HG03097 (cell line): ENCODE data around the gene RPA3.
A peak's percentile ranks its signal among the peaks of the same experiment; 100 is the strongest.
"Not testable (repeated sequence)": the region's sequence is repeated elsewhere in the genome, so short reads cannot be mapped to it uniquely, and the experiment has no call there.

ENCODE experiments used
- ATAC-seq: cut with Tn5 transposase; IDR thresholded peaks from one replicate; pipeline ENCODE4 v1.9.1; 2021; ENCODE audit not compliant: unreplicated experiment, low FRiP score

The RPA3 gene

GRCh38 chr7:7662527-7662926, 55.9 kb downstream of the RPA3 start:
- no peak for ATAC-seq

- ATAC-seq = not testable (repeated sequence)
These were observed 61.9 kb downstream of the RPA3 start for GRCh38 chr7:7656459-7656858.

GRCh38 chr7:7654964-7655715, 63.3 kb downstream of the RPA3 start:
- ATAC-seq = no peak

GRCh38 chr7:7653593-7654187, 64.7 kb downstream of the RPA3 start:
- ATAC-seq = no peak

- no peak for ATAC-seq
These were observed 65.4 kb downstream of the RPA3 start for GRCh38 chr7:7652798-7653540.

- no peak for ATAC-seq
These were observed 66.9 kb downstream of the RPA3 start for GRCh38 chr7:7651479-7651878.

- no peak for ATAC-seq
These were observed 67.7 kb downstream of the RPA3 start for GRCh38 chr7:7650682-7651206.

- no peak for ATAC-seq
These were observed 70.8 kb downstream of the RPA3 start for GRCh38 chr7:7647495-7648036.

- no peak for ATAC-seq
These were observed 76.3 kb downstream of the RPA3 start for GRCh38 chr7:7642081-7642480.

- peak; percentile 10 for ATAC-seq
These were observed 77.2 kb downstream of the RPA3 start for GRCh38 chr7:7641129-7641663.

- peak; percentile 97 for ATAC-seq
These were observed 77.9 kb downstream of the RPA3 start, which contains the start of gene UMAD1 for GRCh38 chr7:7640221-7641128. Gene UMAD1, plus strand, starts transcription at chr7:7640752. Its CDS starts 32,620 bp downstream, at chr7:7673372.

GRCh38 chr7:7639847-7640220, 78.6 kb downstream of the RPA3 start:
- no peak for ATAC-seq

GRCh38 chr7:7639421-7639820, 79.0 kb downstream of the RPA3 start:
- ATAC-seq = no peak

- no peak for ATAC-seq
These were observed 87.6 kb downstream of the RPA3 start for GRCh38 chr7:7630626-7631329.

- no peak for ATAC-seq
These were observed 89.9 kb downstream of the RPA3 start for GRCh38 chr7:7628476-7628875.

- no peak for ATAC-seq
These were observed 97.7 kb downstream of the RPA3 start for GRCh38 chr7:7620644-7621210.

- ATAC-seq = no peak
These were observed 98.2 kb downstream of the RPA3 start for GRCh38 chr7:7620236-7620635.

GRCh38 chr7:7618410-7618809, 100.0 kb downstream of the RPA3 start:
- no peak for ATAC-seq

- ATAC-seq = no peak
These were observed 100.9 kb downstream of the RPA3 start for GRCh38 chr7:7617550-7617949.
